GM12878 (cell line): ENCODE measurements around the gene RNF13.

ENCODE experiments used
- ELK1 ChIP-seq: IDR thresholded peaks from 2 replicates; pipeline ENCODE4 v1.6.1; 2012; ENCODE audit warnings: low read depth, low read length, improper control_type of control experiment
- HCFC1 ChIP-seq: fragments of 150-350 bp; IDR thresholded peaks from 2 replicates; pipeline ENCODE4 v1.6.1; 2014; ENCODE audit warnings: low read length
- POLR2AphosphoS5 ChIP-seq: IDR thresholded peaks from 2 replicates; pipeline ENCODE4 v1.6.1; 2011; ENCODE audit warnings: mild to moderate bottlenecking, low read length, inconsistent platforms

- TF ChIP-seq ELK1 (no peak), HCFC1 (no peak), POLR2AphosphoS5 (no peak)
These were observed 70.1 kb downstream of the RNF13 start for GRCh38 chr3:149883134-149883533.
